Body of pancreas (tissue), 4 donors: ENCODE results near the gene MISP. TPM values are rescaled to one million over a fixed set of nuclear protein-coding genes. Genes with fewer than 3 reads are reported as not detected.
A peak's percentile ranks its signal among the peaks of the same experiment; 100 is the strongest.

Experiments used
- ATAC-seq: fragments of 150-250 bp; one replicate; pipeline ENCODE4 v1.9.1; 2016
- DNase-seq, 4 donors: peaks; one replicate each; pipeline ENCODE4 v3.0.0-alpha.2; 2019
- H3K27ac ChIP-seq, 4 donors: fragments of 200-600 bp; sonication (generic); 1 replicate in 3 of 4; 2 replicates in 1 of 4; pipeline versions ENCODE4 v1.5.1 to v1.6.1; 2016 to 2019; ENCODE audit warnings: mild to moderate bottlenecking in 1 of 4, mixed read lengths in 1 of 4, moderate library complexity in 1 of 4
- H3K27me3 ChIP-seq, 2 donors: fragments of 200-600 bp; sonication (generic); one replicate each; pipeline ENCODE4 v1.6.0; 2016; ENCODE audit warnings: mild to moderate bottlenecking in 1 of 2
- H3K36me3 ChIP-seq, 2 donors: fragments of 200-600 bp; sonication (generic); replicated peaks in 1 of 2; 2 replicates each; pipeline ENCODE4 v1.5.1; 2016; ENCODE audit warnings: low read depth in 2 of 2; ENCODE audit not compliant: insufficient read depth in 1 of 2
- H3K4me1 ChIP-seq: fragments of 200-600 bp; sonication (generic); one replicate; pipeline ENCODE4 v1.6.0; 2016
- H3K4me3 ChIP-seq, 2 donors: fragments of 200-600 bp; sonication (generic); 1 replicate in 1 of 2; 2 replicates in 1 of 2; pipeline ENCODE4 v1.5.1; 2016 to 2019
- H3K9me3 ChIP-seq, 3 donors: fragments of 200-600 bp; sonication (generic); 1 replicate in 2 of 3; 2 replicates in 1 of 3; pipeline ENCODE4 v1.5.1; 2016
- CTCF ChIP-seq, 7 experiments: fragments of 450-650 bp in 4 of 7; fragments of 200-600 bp in 3 of 7; sonication (generic) in 3 of 7; IDR thresholded peaks; one replicate each; pipeline ENCODE4 v1.5.1; 2016 to 2019; ENCODE audit warnings: antibody characterized with exemption in 7 of 7
- POLR2A ChIP-seq, 3 donors: fragments of 450-650 bp; IDR thresholded peaks; one replicate each; pipeline ENCODE4 v1.6.1; 2016; ENCODE audit warnings: antibody characterized with exemption in 3 of 3, mild to moderate bottlenecking in 2 of 3
- WGBS, 2 donors: methylation state at CpG; one replicate each; pipeline ENCODE4 v1.1.5; 2017; 5-methylcytosine and 5-hydroxymethylcytosine counted together
- intact Hi-C: fragments of 100-400 bp; cut with DNase I; formaldehyde crosslinking; loops from one replicate; pipeline ENCODE4 v1.15.1; 2023
- total RNA-seq, 2 donors: library from RNA; depleted of rRNA; stranded (reverse); fragments of >200 nt; gene quantifications; one replicate each; pipeline ENCODE4 v1.1.0, GENCODE V29; 2016

Gene MISP
- total RNA-seq, 2 donors from 2014 or later, result 0.99 to 3.4 TPM

GRCh38 chr19:782878-783668, 32.2 kb downstream of the MISP start:
- peak in 1 of 4 donors; percentile 58 for DNase-seq
- WGBS, 2 donors, result 28 to 38% methylated on average over 24 to 30 of the region's 30 CpGs
- H3K4me1 ChIP-seq, result peaks cover 15% of the 10 kb centered on the region

GRCh38 chr19:784541-784940, 33.6 kb downstream of the MISP start:
- intact Hi-C loops, result no loop called here
- peak in 2 of 4 donors; percentile 59 to 73 for DNase-seq
- peaks cover 15% of the 10 kb centered on the region for H3K4me1 ChIP-seq
- 49 to 69% methylated on average over 6 to 13 of the region's 13 CpGs for WGBS, 2 donors
- no peaks in the 10 kb centered on the region for H3K9me3 ChIP-seq
- H3K27ac ChIP-seq, result peak overlapping the region in 3 of 4 donors; percentile 68 to 89 (median 87)
- ATAC-seq, result peak; percentile 52
- H3K36me3 ChIP-seq, result no peaks in the 10 kb centered on the region
- TF ChIP-seq POLR2A (IDR thresholded peaks at IDR 0.05) (peak in 1 of 3 donors; percentile 18), CTCF (IDR thresholded peaks at IDR 0.05) (peak in 2 of 7 experiments; percentile 17 to 21)
- no peak overlapping the region for H3K4me3 ChIP-seq
- H3K27me3 ChIP-seq, result no peaks in the 10 kb centered on the region

More at GRCh38 chr19:782878-783668, 32.2 kb downstream of the MISP start:
- H3K36me3 ChIP-seq, result no peaks in the 10 kb centered on the region
- peak overlapping the region; percentile 23 to 89 (median 78) for H3K27ac ChIP-seq
- peak; percentile 41 for ATAC-seq
- H3K27me3 ChIP-seq, result no peaks in the 10 kb centered on the region
- H3K4me3 ChIP-seq, result no peak overlapping the region
- H3K9me3 ChIP-seq, result no peaks in the 10 kb centered on the region
- TF ChIP-seq CTCF (IDR thresholded peaks at IDR 0.05), result no peak
- TF ChIP-seq POLR2A (IDR thresholded peaks at IDR 0.05), result no peak
- intact Hi-C loops, result no loop called here

GRCh38 chr19:787536-787935, 36.6 kb downstream of the MISP start:
- intact Hi-C loops, result no loop called here
- Histone ChIP-seq H3K27ac (no peak overlapping the region), H3K4me1 (no peaks in the 10 kb centered on the region), H3K9me3 (no peaks in the 10 kb centered on the region), H3K36me3 (no peaks in the 10 kb centered on the region), H3K4me3 (no peak overlapping the region), H3K27me3 (no peaks in the 10 kb centered on the region)
- WGBS, 2 donors, result 83 to 93% methylated on average over 6 to 16 of the region's 16 CpGs
- TF ChIP-seq POLR2A (IDR thresholded peaks at IDR 0.05) (no peak), CTCF (IDR thresholded peaks at IDR 0.05) (no peak)
- ATAC-seq, result no peak
- no peak for DNase-seq

- 48 to 72% methylated on average over 4 to 11 of the region's 11 CpGs for WGBS, 2 donors
- no peaks in the 10 kb centered on the region for H3K36me3 ChIP-seq
These were observed 37.7 kb downstream of the MISP start for GRCh38 chr19:788686-788982.

More at GRCh38 chr19:788686-788982, 37.7 kb downstream of the MISP start:
- Histone ChIP-seq H3K9me3 (no peaks in the 10 kb centered on the region), H3K4me3 (no peak overlapping the region), H3K27me3 (no peaks in the 10 kb centered on the region), H3K27ac (peak overlapping the region in 2 of 4 donors; percentile 27 to 36), H3K4me1 (no peaks in the 10 kb centered on the region)
- ATAC-seq (no peak), DNase-seq (no peak)
- intact Hi-C loops, result no loop called here
- TF ChIP-seq POLR2A (IDR thresholded peaks at IDR 0.05) (no peak), CTCF (IDR thresholded peaks at IDR 0.05) (no peak)
